ENCODE results near the gene SPX.

- TF ChIP-seq CTCF (conservative IDR thresholded peaks at IDR 0.05), result no peak
- TF ChIP-seq EZH2 (IDR thresholded peaks at IDR 0.05; ENCODE audit: low read depth), result no peak
Observed at GRCh38 chr12:21516281-21516680, 9.8 kb upstream of the SPX start.

Data from PC-9 (cell line).